Midbrain (tissue), 1 donor: ENCODE measurements around the gene MAP3K20.
"Not testable (repeated sequence)": the region's sequence is repeated elsewhere in the genome, so short reads cannot be mapped to it uniquely, and the experiment has no call there.

Source experiments
- DNase-seq: peaks from one replicate; lab custom pipeline; 2025; lab: John Stamatoyannopoulos, UW

Gene MAP3K20

DNA sequence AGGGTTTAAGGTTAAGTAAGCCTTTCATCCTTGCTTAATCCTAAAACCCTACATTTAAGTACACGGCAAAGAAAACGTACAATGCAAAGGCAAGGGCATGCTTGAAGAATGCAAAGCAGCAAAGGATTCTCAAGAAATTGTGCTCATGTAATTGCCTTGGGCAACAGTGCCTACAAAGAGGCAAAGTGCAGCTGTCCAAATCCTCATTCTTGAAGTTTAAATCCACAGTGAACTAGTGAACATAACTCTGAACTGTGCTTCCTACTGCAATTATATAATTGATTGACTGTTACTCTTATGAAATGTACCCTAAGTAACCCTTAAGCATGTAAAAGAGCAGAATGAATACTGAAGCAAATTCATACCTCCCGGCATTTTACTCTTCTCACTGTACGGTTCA is 85.4 kb downstream of the MAP3K20 start:
- DNase-seq, result no peak

DNA sequence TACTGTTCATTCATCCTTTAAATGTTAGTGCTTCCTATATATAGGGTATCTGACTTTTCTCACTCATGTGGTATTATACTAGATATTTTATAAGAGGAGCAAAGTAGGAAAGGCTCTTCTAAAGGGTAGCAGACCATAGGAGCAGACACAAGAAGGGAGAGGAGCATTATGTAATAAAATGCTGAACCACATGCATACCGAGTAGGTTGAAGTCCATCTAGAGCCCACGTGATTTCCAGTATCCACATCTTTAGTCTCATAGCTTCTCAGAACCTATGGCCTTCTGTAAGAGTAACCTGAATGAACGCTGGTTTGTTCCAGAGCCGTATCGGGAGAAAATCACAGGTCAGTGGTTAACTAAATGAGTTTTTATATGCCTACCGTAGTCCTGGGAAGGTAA is 85.9 kb downstream of the MAP3K20 start:
- DNase-seq, result no peak

GRCh38 chr2:173163357-173163756 is 87.7 kb downstream of the MAP3K20 start:
- not testable (repeated sequence) for DNase-seq

- DNase-seq, result no peak
Observed at GRCh38 chr2:173164396-173164795, 88.8 kb downstream of the MAP3K20 start.

GRCh38 chr2:173165443-173166238 is 90.0 kb downstream of the MAP3K20 start:
- no peak for DNase-seq

- DNase-seq, result no peak
Observed at GRCh38 chr2:173171321-173171720, 95.7 kb downstream of the MAP3K20 start.

DNA sequence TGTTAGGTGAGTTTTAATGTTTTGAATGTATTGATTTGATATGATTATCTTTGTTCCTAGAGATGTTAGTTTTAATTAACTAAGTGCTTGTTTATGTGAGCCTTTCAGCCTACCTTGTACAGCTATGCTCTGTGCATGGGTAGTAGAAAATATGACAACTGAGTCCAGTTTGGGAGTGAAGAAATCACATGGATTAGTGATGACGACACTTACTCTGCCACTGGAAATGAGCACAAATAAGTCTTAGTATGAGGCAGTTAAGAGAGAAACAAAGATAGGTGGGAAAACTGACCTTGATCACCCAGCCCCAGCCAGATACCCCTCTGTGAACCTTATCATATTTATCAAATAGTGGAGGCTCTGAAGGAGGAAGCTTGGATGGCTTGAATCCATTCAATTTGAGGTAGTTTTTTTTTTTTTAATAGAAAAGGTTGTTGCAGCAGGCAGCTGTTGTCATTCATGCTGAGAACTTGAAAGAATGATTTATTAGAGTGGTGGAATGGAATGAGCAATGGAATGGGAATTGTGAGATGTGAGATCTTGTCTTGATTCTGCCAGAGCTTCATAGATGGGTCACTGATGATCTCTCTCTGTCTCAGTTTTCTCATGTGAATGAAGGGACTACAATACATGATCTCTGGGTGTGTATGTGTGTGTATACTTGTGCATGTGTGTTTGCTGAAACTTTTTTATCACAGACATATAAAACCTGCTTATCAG is 96.4 kb downstream of the MAP3K20 start:
- no peak for DNase-seq

DNA sequence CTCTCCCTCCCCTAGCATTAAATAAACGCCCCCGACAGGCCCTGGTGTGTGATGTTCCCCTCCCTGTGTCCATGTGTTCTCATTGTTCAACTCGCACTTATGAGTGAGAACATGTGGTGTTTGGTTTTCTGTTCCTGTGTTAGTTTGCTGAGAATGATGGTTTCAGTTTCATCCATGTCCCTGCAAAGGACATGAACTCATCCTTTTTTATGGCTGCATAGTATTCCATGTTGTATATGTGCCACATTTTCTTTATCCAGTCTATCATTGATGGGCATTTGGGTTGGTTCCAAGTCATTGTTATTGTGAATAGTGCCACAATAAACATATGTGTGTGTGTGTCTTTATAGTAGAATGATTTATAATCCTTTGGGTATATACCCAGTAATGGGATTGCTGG is 98.7 kb downstream of the MAP3K20 start:
- not testable (repeated sequence) for DNase-seq

GRCh38 chr2:173175222-173175621 is 99.6 kb downstream of the MAP3K20 start:
- DNase-seq, result no peak

DNA sequence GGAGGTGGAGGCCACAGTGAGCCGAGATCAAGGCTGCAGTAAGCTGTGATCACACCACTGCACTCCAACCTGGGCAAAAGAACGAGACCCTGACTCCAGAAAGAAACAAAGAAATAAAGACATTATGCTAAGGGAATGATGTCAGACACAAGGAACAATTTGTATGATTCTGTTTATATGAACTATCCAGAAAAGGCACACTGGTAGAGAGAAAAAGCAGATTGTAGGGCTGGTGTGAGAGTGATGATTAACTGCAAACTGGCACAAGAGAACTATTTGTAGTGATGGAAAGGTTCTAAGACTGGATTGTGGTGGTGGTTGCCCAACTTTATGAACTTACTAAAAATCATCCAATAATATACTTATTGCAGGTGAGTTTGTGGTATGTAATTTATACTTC is 106.3 kb downstream of the MAP3K20 start:
- no peak for DNase-seq

GRCh38 chr2:173184031-173185004 is 108.7 kb downstream of the MAP3K20 start:
- DNase-seq, result no peak

DNA sequence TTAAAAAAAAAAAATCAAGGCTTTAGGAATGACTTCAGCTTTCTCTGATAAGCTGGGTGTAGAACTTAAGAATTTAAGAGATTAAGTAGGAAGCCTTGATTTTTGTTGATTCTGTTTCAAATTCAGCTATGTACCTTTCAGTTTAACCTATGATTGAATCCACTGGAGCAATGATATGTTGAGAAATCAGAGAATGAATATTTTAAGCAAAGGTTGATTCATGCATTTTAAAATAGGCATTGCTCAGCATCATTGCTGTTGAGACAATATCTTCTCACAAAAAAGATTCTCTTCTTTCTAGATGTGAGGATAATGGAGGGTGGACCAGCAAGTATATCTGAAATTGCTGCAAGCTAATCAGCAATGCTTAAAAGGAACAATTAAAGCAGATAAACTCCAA is 109.8 kb downstream of the MAP3K20 start:
- DNase-seq, result no peak

DNA sequence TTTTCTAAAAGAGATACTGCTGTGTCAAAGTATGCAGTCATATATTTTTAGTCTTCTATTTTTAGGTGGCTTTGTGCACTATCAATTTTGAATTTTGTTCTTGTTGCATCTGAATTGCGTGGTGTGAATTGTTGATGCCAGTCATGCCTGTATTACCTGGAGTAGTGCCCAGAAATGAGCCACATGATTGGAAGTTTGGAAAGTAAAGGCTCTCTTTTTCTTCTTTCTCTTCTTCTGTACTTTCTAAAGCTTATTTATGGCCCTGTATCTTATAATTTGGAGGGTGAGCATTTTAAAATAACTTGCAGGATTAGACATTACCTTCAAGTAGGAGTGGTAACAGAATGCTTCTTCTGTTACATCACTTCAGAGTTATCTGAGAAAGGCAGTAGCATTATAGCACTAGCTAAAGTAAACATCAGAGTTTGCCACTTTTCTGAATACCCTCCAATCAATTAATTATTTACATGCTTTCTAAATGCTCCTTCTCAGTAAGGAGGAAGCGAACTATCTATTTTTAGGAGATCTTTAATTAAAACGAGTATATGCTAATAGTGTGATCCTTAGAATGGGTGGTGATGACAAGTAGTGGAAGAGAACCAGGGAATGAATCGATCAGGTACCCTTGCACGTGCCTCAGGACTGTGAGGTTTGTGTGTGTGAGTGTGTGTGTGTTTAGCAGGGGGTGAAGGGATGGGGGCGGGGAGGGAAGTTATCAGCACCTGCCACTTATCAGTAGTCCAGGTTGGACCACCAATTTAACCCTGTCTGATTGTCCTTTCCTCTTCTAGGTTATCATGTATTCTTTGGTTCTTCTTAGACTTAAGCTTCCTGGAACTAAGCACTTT is 112.5 kb downstream of the MAP3K20 start:
- DNase-seq, result peak; percentile 51

DNA sequence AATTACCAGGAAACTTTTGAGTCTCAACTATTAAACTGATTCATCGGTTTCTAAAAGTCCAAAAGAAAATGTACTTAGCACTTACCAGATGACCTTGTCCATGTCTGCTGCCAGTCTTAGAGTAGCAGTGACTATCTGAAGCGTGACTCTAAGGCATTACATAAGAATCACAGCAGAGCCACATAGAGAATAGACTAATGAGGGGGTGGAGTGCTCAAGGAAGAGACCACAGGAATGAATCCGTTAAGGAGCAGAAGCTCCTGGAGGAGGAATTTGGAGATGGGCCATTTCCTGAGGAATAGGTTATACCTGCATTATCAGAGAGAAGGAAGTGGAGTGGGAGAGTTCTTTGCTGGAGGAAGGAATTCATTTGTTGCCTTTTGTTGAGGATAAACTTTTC is 116.0 kb downstream of the MAP3K20 start:
- no peak for DNase-seq

- DNase-seq, result no peak
Observed at GRCh38 chr2:173192071-173192470, 116.4 kb downstream of the MAP3K20 start.

DNA sequence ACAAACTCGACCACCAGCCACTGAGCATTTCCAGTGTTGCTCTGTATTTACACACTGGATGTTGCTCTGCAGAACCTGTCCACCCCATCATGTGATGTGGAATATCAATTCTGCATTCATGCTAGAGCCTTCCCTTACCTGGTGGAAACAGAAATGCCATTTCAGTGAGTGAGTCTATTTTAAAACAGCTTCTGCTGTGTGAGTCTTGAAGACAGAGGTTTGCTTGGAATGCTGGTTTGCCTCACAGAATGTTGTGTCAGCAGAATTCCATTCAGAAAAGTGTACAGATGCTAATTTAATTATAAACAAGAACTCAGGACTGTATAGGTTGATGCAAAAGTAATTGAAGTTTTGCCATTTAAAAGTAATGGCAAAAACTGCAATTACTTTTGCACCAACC is 118.3 kb downstream of the MAP3K20 start:
- DNase-seq, result no peak

GRCh38 chr2:173195100-173195499 is 119.5 kb downstream of the MAP3K20 start:
- no peak for DNase-seq

GRCh38 chr2:173196080-173196479 is 120.4 kb downstream of the MAP3K20 start:
- no peak for DNase-seq

DNA sequence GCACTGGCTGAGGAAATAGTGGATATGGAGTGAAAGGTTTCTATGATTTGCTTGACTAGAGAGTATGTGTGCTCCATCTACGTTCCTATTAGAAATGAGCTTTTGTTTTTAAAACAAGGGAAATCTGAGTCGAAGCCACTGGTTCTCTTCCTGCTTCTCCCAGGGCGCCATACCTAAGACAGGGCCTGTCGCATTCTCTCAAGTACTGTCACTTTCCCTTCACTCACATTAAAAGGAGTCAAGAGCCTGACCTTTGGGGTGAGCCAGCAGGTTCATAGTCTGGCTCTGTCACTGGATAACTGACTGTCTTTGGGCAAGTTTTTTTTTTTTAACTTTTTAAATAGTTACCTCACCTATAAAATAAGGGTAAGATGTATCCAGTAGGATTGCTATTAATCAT is 121.0 kb downstream of the MAP3K20 start:
- no peak for DNase-seq

- DNase-seq, result no peak
Observed at GRCh38 chr2:173198327-173198726, 122.7 kb downstream of the MAP3K20 start.

GRCh38 chr2:173199294-173199693 is 123.6 kb downstream of the MAP3K20 start:
- no peak for DNase-seq
